ENCODE results near the gene RNF225. TPM values are rescaled to one million over a fixed set of nuclear protein-coding genes. Genes with fewer than 3 reads are reported as not detected.
A peak's percentile ranks its signal among the peaks of the same experiment; 100 is the strongest.

The RNF225 gene
- total and polyA plus RNA-seq, 2 donors (not counting 3 experiments of a cell fraction or from before 2014, with no cell fraction given) = 0.58 TPM; not detected in 1

DNA sequence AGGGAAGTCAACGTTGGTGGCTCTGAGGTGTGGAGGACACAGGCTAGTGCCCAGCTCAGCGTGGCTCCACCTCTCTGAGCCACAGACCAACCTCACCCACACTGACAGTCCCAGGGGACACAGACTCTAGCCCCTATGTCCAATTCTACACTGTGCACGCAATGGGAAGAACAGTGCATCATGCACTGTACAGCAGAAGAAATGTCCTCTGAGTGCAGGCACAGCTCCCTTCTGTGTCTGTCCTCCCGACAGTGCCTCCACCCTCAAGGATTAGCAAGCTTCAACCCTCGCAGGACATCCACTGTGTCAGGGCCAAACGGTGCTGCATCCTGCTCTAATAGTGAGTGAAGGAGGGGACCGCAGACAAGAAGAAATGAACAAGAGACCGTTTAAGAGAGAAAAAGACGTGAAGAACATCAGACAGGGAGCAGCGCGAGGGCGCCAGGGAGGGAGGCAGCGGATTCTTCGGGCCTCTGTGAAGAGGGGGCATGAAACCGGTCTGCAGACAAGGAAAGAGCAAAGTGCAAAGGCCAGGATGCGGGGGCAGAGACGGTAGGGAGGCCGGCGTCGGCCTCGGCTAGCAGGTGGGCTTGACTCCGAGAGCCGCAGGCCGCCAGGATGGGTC is 15.3 kb upstream of the RNF225 start:
- Histone ChIP-seq H3K4me3 (replicated peaks in 1 of 3; ENCODE audit: insufficient read depth in 1 of 3, low read depth in 1 of 3, low read length in 3 of 3) (peak overlapping the region; percentile 31 to 84 (median 55)), H3K4me1 (ENCODE audit: control insufficient read depth, extremely low read depth, insufficient read depth, low read length) (peaks cover 7% of the 10 kb centered on the region), H3K36me3 (ENCODE audit: control insufficient read depth in 2 of 2, extremely low read depth in 1 of 2, insufficient read depth in 2 of 2, low read length in 2 of 2) (no peaks in the 10 kb centered on the region), H2AFZ (ENCODE audit: low read depth, low read length) (peak overlapping the region; percentile 71), H3K27me3 (ENCODE audit: control insufficient read depth in 2 of 2, insufficient read depth in 2 of 2, low read length in 2 of 2) (no peaks in the 10 kb centered on the region), H4K20me1 (replicated peaks; ENCODE audit: control insufficient read depth, extremely low read depth, insufficient read depth, low read length) (no peaks in the 10 kb centered on the region), H3K4me2 (ENCODE audit: insufficient read depth, low read length) (peak overlapping the region; percentile 58), H3K9me1 (replicated peaks; ENCODE audit: control insufficient read depth, extremely low read depth, insufficient read depth, low read length) (no peaks in the 10 kb centered on the region), H3K9ac (replicated peaks; ENCODE audit: extremely low read depth, insufficient read depth, low read length) (peak overlapping the region; percentile 39), H3K9me3 (replicated peaks; ENCODE audit: control insufficient read depth, insufficient read depth, low read length) (no peaks in the 10 kb centered on the region), H3K27ac (ENCODE audit: insufficient read depth, low read depth, low read length) (no peak overlapping the region), H3K79me2 (ENCODE audit: control insufficient read depth, insufficient read depth, low read length) (no peaks in the 10 kb centered on the region)
- TF ChIP-seq EZH2 (IDR thresholded peaks at IDR 0.05; ENCODE audit: borderline replicate concordance, low read depth, low read length, severe bottlenecking) = no peak
- TF ChIP-seq GATA2 (IDR thresholded peaks at IDR 0.05; ENCODE audit: insufficient read depth, insufficient read length, low read depth, low read length) = no peak
- no peak for TF ChIP-seq JUN (IDR thresholded peaks at IDR 0.05; ENCODE audit: borderline replicate concordance, insufficient read depth, insufficient read length, low read depth)
- TF ChIP-seq, protein P1, sequence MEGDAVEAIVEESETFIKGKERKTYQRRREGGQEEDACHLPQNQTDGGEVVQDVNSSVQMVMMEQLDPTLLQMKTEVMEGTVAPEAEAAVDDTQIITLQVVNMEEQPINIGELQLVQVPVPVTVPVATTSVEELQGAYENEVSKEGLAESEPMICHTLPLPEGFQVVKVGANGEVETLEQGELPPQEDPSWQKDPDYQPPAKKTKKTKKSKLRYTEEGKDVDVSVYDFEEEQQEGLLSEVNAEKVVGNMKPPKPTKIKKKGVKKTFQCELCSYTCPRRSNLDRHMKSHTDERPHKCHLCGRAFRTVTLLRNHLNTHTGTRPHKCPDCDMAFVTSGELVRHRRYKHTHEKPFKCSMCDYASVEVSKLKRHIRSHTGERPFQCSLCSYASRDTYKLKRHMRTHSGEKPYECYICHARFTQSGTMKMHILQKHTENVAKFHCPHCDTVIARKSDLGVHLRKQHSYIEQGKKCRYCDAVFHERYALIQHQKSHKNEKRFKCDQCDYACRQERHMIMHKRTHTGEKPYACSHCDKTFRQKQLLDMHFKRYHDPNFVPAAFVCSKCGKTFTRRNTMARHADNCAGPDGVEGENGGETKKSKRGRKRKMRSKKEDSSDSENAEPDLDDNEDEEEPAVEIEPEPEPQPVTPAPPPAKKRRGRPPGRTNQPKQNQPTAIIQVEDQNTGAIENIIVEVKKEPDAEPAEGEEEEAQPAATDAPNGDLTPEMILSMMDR (IDR thresholded peaks at IDR 0.05; ENCODE audit: extremely low read depth in 1 of 2, insufficient read depth in 1 of 2, low read depth in 1 of 2, low read length in 2 of 2) = no peak
- TF ChIP-seq FOS (IDR thresholded peaks at IDR 0.05; ENCODE audit: borderline replicate concordance, insufficient read depth, low read length) = no peak
- TF ChIP-seq MYC (IDR thresholded peaks at IDR 0.05; ENCODE audit: low read depth, low read length) = no peak
- TF ChIP-seq, protein P2, sequence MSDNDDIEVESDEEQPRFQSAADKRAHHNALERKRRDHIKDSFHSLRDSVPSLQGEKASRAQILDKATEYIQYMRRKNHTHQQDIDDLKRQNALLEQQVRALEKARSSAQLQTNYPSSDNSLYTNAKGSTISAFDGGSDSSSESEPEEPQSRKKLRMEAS (IDR thresholded peaks at IDR 0.05; ENCODE audit: insufficient read depth, insufficient read length) = no peak
- no peak for TF ChIP-seq POLR2AphosphoS5 (IDR thresholded peaks at IDR 0.05; ENCODE audit: insufficient read depth, low read depth, low read length)
- TF ChIP-seq POLR2A (IDR thresholded peaks at IDR 0.05; ENCODE audit: low read depth, low read length) = no peak
- ChIA-PET POLR2A (no interaction called here), CTCF (no interaction called here)
- FAIRE-seq = peak; percentile 24
- intact Hi-C loops (cut with micrococcal nuclease) = loop anchor here (1.0 to 2.0 kb wide), 3 partner anchors 75 to 151 kb away; partner anchors contain the start of genes ERVK3-1, ZNF544 and ZNF8
- BruUV-seq (replicated peaks) = TSS peak; percentile 27
- dilution Hi-C loops (cut with MboI; ENCODE audit: extremely low pct_ligation_motif_present, low sequenced_read_pairs) = no loop called here
- no peak for DNase-seq (ENCODE audit: low read depth, low spot score)

Measured in endothelial cell of umbilical vein (primary cell).